ENCODE results near the gene MOK. TPM values are rescaled to one million over a fixed set of nuclear protein-coding genes. Genes with fewer than 3 reads are reported as not detected.

The MOK gene
- total RNA-seq, 1 donor from 2014 or later, result 6.5 TPM

DNA sequence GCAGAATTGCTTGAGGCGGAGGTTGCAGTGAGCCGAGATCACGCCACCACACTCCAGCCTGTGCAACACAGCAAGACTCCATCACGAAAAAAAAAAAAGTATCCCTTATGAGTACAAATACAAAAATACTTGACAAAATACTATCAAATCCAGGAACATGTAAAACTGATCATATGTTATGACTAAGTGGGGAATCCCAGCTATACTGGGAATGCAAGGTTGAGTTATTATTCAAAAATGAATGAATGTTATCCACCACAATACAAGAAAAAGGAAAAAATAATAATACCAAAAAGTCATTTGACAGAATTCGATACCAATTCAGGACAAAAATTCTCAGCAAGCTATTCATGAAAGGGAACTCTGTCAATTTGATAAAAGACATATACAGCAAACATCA, 32.6 kb downstream of the MOK start:
- Mint-ChIP-seq H3K36me3 (ENCODE audit: unreplicated experiment) (peaks cover 5% of the 10 kb centered on the region), H3K4me1 (ENCODE audit: low read depth, unreplicated experiment) (no peaks in the 10 kb centered on the region), H3K9me3 (ENCODE audit: unreplicated experiment) (peaks cover 2% of the 10 kb centered on the region), H3K27ac (ENCODE audit: unreplicated experiment) (no peak overlapping the region), H3K27me3 (ENCODE audit: unreplicated experiment) (no peaks in the 10 kb centered on the region), H3K4me3 (ENCODE audit: unreplicated experiment) (no peak overlapping the region)
- no peak for DNase-seq
- TF ChIP-seq, protein P1, sequence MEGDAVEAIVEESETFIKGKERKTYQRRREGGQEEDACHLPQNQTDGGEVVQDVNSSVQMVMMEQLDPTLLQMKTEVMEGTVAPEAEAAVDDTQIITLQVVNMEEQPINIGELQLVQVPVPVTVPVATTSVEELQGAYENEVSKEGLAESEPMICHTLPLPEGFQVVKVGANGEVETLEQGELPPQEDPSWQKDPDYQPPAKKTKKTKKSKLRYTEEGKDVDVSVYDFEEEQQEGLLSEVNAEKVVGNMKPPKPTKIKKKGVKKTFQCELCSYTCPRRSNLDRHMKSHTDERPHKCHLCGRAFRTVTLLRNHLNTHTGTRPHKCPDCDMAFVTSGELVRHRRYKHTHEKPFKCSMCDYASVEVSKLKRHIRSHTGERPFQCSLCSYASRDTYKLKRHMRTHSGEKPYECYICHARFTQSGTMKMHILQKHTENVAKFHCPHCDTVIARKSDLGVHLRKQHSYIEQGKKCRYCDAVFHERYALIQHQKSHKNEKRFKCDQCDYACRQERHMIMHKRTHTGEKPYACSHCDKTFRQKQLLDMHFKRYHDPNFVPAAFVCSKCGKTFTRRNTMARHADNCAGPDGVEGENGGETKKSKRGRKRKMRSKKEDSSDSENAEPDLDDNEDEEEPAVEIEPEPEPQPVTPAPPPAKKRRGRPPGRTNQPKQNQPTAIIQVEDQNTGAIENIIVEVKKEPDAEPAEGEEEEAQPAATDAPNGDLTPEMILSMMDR (IDR thresholded peaks at IDR 0.05; ENCODE audit: partially characterized antibody, unreplicated experiment), result no peak

DNA sequence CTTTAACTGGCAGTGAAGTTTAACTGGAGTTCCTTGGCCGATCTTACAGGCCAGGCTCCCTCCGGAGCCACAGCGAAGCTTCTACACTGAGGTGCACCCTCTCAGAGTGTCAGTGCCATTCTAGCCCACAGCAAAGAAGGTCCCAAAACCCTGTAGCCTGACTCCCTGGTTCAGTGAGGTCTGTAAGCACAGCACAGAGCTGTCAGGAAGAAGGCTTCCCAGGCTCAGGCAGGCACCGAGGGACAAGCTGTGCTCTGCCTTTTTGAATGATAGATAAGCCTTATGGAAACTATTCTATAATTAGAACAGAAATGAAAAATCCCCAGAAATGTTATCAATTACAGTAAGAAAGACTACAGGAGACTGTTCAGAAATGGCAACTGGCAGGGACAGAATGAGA, 40.2 kb downstream of the MOK start:
- H3K27me3 Mint-ChIP-seq (ENCODE audit: unreplicated experiment), result no peaks in the 10 kb centered on the region

DNA sequence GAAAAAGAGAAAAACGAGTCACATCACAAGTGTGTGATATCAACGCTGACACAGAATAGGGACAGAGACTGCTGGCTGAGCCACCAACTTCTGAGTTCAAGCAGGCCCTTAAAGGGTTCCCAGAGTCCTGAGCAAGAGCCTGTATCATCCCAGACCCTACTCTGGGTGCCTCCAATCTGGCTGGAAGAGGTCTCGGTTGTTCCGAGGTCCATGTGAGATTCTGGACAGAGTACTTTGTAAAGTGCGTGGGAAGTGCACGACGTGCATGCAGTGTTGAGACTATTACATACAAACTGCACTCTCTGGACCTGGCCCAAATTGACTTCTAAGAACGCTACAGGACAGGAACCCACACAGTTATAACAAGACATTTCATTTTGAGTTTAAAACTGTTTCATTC, 40.6 kb downstream of the MOK start:
- Mint-ChIP-seq H3K4me1 (ENCODE audit: low read depth, unreplicated experiment) (peaks cover 2% of the 10 kb centered on the region), H3K27me3 (ENCODE audit: unreplicated experiment) (no peaks in the 10 kb centered on the region), H3K36me3 (ENCODE audit: unreplicated experiment) (no peaks in the 10 kb centered on the region), H3K4me3 (ENCODE audit: unreplicated experiment) (no peak overlapping the region), H3K27ac (ENCODE audit: unreplicated experiment) (no peak overlapping the region), H3K9me3 (ENCODE audit: unreplicated experiment) (no peaks in the 10 kb centered on the region)
- TF ChIP-seq, protein P1 (IDR thresholded peaks at IDR 0.05; ENCODE audit: partially characterized antibody, unreplicated experiment), result no peak
- no peak for DNase-seq

More for the DNA sequence above, 40.2 kb downstream of the MOK start:
- Mint-ChIP-seq H3K9me3 (ENCODE audit: unreplicated experiment) (no peaks in the 10 kb centered on the region), H3K27ac (ENCODE audit: unreplicated experiment) (no peak overlapping the region), H3K36me3 (ENCODE audit: unreplicated experiment) (no peaks in the 10 kb centered on the region), H3K4me3 (ENCODE audit: unreplicated experiment) (no peak overlapping the region), H3K4me1 (ENCODE audit: low read depth, unreplicated experiment) (peaks cover 2% of the 10 kb centered on the region)
- TF ChIP-seq, protein P1 (IDR thresholded peaks at IDR 0.05; ENCODE audit: partially characterized antibody, unreplicated experiment), result no peak
- DNase-seq, result no peak

DNA sequence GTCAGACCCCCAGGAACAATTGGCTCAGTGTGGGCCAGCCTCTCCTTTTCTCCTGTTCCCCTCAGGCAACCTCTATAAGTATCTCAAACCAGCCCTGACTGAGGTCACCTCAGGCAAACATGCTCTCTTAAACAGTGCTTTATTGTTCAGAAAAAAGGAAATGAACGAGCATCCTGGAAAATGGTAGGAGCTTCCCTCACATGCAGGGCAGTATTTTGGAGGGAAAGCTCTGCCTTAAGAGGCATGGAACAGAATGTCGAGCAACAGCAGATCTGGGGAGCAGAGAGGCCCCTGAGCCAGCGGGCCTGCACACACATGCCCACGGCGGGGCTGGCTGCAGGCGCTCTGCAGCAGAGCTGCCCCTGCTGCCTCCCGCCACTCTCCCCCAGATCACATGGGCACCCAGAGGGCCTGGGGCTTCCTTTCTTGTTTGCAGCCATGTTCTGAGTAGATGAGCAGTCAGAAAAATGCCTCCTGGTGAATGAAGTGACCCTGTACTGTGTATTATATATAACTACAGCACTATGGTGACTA, 42.0 kb downstream of the MOK start:
- Mint-ChIP-seq H3K27ac (ENCODE audit: unreplicated experiment) (peak overlapping the region; percentile 53), H3K9me3 (ENCODE audit: unreplicated experiment) (no peaks in the 10 kb centered on the region), H3K27me3 (ENCODE audit: unreplicated experiment) (peaks cover 2% of the 10 kb centered on the region), H3K36me3 (ENCODE audit: unreplicated experiment) (peaks cover 6% of the 10 kb centered on the region), H3K4me1 (ENCODE audit: low read depth, unreplicated experiment) (peaks cover 2% of the 10 kb centered on the region), H3K4me3 (ENCODE audit: unreplicated experiment) (no peak overlapping the region)
- TF ChIP-seq, protein P1 (IDR thresholded peaks at IDR 0.05; ENCODE audit: partially characterized antibody, unreplicated experiment), result no peak
- DNase-seq, result peak; percentile 64

DNA sequence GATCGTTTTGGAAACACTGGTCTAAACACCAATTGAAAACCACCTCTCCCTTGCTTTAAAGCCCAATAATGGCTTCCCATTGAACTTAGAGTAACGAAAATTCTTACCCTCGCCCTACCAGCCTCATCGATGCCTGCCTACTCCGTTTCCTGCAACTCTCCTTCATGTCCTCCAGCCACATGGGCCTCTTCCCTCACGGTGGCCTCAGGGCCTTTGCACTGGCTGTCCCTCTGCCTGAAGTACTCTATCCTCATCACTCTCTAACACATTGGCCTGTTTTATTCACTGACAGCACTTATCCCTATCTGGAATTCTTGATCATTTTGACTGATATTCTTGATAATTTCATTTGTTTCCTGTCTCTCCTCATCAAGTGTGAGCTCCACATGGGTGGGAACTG, 46.8 kb downstream of the MOK start:
- H3K36me3 Mint-ChIP-seq (ENCODE audit: unreplicated experiment), result peaks cover 6% of the 10 kb centered on the region
- H3K4me1 Mint-ChIP-seq (ENCODE audit: low read depth, unreplicated experiment), result peaks cover under 1% of the 10 kb centered on the region
- H3K27me3 Mint-ChIP-seq (ENCODE audit: unreplicated experiment), result peaks cover 2% of the 10 kb centered on the region
- no peak for DNase-seq
- H3K27ac Mint-ChIP-seq (ENCODE audit: unreplicated experiment), result no peak overlapping the region
- TF ChIP-seq, protein P1 (IDR thresholded peaks at IDR 0.05; ENCODE audit: partially characterized antibody, unreplicated experiment), result no peak
- H3K4me3 Mint-ChIP-seq (ENCODE audit: unreplicated experiment), result no peak overlapping the region
- peaks cover 2% of the 10 kb centered on the region for H3K9me3 Mint-ChIP-seq (ENCODE audit: unreplicated experiment)

Measured in glutamatergic neuron (in vitro differentiated cells).